ELR (cell line): Measurements from ENCODE around the gene BAZ1A.
"Not testable (repeated sequence)": the region's sequence is repeated elsewhere in the genome, so short reads cannot be mapped to it uniquely, and the experiment has no call there.

Experiments used
- DNase-seq: peaks from one replicate; pipeline ENCODE4 v3.0.0-alpha.2; 2015; ENCODE audit warnings: low read depth

Gene BAZ1A

GRCh38 chr14:34853041-34853440 lies 22.1 kb downstream of the BAZ1A start:
- no peak for DNase-seq

GRCh38 chr14:34851395-34851794 lies 23.8 kb downstream of the BAZ1A start:
- peak; percentile 64 for DNase-seq

DNA sequence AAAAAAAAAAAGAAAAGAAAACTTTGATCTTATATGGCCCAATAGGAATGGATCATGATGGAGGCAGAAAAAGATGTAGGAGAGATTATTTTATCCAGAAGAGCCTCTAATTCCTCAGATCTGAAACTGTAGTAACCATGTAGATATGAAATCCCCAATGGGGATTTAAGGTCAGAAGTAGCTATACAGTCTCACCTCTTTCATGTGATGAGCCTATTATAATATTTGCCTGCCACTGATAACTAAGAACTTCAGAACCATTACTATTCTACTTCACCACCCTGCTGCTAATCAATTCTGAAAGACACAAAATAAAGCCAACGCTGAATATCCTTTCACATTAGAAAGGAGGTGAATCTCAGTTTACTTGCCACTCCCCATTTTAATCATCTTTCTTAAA lies 29.3 kb downstream of the BAZ1A start:
- DNase-seq, result no peak

DNA sequence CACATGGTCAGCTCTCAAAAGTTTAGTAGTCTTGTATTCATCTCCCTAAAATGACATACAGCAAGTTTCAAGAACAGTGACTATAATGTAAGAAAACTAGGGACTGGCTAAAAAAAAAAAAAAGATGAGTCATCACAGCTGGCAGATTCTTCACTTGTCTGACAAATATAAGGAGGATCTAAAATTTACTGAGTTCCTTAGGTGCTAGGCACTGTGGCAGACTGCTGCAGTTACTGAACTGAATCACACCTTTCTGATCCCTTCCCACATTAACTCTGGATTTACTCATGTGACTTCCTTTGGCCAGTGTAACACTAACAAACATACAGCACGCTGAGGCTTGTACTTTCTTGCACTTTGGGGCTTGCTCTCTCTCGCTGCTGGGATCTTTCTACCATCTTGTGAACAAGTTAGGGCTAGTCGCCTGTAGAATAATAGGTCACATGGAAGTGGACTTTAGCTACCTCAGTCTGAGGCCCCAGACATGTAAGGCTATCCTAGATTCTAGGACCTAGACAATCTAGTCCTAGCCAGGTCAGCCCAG lies 32.1 kb downstream of the BAZ1A start:
- DNase-seq, result peak; percentile 67

- no peak for DNase-seq
Measured at GRCh38 chr14:34837801-34838322, 37.3 kb downstream of the BAZ1A start.

GRCh38 chr14:34835312-34835711 lies 39.8 kb downstream of the BAZ1A start:
- DNase-seq, result no peak

DNA sequence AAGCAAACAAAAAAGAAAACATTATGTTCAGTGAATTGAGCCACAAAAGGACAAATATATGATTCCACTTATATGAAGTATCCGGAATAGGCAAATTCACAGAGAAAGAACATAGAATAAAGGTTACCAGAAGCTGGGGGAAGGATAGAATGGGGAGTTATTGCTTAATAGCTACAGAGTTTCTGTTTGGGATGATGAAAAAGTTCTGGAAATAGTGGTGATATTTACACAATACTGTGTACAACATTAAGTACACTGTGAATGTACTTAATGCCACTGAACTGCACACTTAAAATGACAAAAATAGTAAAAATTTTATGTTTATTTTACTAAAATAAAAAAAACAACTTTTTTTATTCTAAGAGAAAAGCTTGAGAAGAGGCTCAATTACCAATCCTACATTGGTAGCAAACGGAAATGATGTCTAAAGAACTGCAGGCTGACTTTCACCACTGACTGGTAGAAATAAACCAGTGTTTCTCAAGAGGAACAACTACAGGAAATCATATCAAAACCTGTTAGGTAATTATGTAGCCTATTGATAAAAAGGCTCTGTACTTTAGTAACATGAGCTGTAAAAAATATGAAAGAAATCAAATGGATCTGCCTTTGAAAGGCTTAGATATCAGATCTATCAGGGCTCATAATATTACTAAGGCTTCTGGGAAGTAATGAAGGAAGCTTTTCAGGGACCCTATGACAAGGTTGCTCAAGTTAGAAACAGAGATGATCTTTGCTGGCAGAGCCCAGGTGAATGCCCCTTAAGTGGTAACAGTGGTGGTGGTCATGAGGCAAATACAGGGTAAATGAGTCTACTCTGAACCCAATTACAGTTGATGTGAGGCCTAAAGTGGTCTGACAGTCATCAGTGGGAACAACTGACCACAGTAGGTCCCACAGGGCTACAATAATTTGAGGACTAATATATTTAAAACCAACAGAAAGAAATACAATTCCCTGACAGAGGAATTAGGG lies 41.3 kb downstream of the BAZ1A start:
- no peak for DNase-seq

- DNase-seq, result peak; percentile 71
Measured at GRCh38 chr14:34826661-34827060, 48.5 kb downstream of the BAZ1A start.

- DNase-seq, result no peak
Measured at GRCh38 chr14:34824826-34825225, 50.3 kb downstream of the BAZ1A start.

DNA sequence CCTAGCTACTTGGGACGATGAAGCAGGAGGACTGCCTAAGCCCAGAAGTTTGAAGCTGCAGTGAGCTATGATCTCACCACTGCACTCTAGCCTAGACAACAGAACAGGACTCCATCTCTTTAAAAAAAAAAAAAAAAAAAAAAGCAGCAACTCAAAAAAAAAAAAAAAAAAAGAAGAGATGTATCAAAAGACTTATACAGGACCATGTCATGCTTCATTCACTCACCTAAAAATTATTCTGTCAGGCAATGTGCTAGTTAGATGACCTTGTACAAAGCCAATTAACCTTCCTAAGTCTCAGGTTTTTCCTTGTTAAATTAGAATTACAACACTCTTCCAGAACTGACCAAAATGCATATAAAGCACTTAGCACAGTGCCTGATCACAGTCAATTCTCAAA lies 50.9 kb downstream of the BAZ1A start:
- no peak for DNase-seq

DNA sequence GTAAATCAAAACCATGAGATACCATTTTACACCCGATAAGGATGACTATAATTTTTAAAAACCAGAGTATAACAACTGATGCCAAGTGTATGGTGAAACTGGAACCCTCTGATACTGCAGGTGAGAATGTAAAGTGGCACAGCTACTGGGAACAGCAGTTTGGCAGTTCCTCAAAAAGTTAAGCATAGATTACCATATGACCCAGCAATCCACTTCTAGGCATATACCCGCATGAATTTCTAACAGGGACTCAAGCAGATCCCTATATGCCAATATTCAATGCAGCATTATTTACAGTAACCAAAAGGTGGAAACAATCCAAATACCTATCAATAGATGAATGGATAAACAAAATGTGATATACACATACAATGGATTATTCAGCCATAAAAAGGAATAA lies 57.4 kb downstream of the BAZ1A start:
- no peak for DNase-seq

- DNase-seq, result no peak
Measured at GRCh38 chr14:34810028-34810427, 65.1 kb downstream of the BAZ1A start.

- no peak for DNase-seq
Measured at GRCh38 chr14:34806257-34806656, 68.9 kb downstream of the BAZ1A start.

- DNase-seq, result no peak
Measured at GRCh38 chr14:34804933-34805332, 70.2 kb downstream of the BAZ1A start.

DNA sequence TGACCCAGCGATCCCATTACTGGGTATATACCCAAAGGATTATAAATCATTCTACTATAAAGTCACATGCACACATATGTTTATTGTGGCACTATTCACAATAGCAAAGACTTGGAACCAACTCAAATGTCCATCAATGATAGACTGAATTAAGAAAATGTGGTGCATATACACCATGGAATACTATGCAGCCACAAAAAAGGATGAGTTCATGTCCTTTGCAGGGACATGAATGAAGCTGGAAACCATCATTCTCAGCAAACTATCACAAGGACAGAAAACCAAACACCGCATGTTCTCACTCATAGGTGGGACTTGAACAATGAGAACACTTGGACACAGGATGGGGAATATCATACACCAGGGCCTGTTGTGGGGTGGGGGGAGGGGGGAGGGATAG lies 76.3 kb downstream of the BAZ1A start:
- not testable (repeated sequence) for DNase-seq

DNA sequence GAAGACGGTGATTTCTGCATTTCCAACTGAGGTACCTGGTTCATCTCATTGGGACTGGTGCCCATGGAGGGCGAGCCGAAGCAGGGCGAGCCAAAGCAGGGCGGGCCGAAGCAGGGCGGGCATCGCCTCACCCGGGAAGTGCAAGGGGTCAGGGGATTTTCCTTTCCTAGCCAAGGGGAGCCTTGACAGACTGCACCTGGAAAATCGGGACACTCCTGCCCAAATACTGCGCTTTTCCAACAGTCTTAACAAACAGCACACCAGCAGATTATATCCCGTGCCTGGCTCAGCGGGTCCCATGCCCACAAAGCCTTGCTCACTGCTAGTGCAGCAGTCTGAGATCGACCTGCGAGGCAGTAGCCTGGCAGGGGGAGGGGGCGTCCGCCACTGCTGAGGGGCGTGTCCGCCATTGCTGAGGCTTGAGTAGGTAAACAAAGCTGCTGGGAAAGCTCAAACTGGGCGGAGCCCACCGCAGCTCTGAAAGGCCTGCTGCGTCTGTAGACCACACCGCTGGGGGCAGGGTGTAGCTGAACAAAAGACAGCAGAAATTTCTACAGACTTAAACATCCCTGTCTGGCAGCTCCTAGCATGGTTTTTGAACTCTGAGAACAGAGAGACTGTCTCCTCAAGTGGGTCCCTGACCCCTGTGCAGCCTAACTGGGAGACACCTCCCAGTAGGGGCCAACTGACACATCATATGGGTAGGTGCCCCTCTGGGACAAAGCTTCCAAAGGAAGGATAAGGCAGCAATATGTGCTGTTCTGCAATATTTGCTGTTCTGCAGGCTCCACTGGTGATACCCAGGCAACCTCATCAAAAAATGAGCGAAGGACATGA lies 77.2 kb downstream of the BAZ1A start:
- DNase-seq, result no peak

- DNase-seq, result no peak
Measured at GRCh38 chr14:34796902-34797301, 78.3 kb downstream of the BAZ1A start.

DNA sequence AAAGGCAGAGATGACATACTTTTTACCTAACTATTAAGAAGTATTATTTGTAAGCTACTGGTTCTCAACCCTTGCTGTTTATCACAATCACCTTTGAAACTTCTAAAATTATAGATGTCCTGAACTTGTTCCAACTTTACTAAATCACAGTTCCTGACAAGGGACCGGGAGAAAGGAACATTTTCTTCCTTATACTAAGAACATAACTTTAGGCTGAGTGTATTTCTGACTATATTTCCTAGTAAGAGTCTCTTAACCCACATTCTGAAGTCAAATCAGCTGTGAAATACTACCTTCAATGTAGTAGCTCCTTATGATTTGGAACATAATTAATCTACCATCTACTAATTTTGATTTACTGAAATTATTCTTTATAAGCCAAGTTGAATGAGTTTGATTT lies 80.2 kb downstream of the BAZ1A start:
- no peak for DNase-seq

DNA sequence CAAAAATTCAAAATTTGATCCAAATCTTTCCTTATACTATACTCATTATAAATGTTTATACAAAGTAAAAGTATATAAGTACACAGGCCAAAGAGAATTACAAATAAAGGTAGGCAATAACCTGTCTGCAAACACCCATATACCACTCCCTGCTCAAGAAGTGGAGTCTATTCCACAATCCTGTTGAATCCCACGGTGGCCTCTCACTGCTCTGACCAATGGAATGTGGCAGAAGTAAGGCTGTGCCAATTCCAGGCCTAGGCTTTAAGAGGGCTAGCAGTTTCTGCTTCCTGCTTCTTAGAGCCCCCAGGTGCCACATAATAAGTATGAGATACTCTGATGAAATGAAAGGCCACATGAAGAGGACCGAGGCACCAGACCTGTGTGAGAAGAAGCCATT lies 80.9 kb downstream of the BAZ1A start:
- no peak for DNase-seq

DNA sequence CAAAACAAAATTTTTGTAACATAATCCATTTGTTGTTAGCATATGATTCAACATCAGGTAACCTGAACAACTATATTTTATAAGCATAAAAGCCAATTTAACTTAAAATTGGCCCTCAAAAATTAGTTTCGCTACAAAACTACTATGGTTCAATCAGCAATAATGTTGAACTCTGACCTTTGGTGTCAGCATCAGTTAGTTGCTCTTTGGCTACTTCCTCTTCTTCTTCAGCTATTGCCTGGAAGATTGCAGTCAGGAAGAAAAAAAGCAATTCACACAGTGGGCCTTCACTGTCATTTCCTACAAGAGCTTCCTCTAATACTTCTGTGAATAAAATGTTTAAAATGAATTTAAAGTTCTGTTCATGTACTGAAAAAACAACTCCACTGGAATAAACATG lies 82.6 kb downstream of the BAZ1A start:
- DNase-seq, result no peak

DNA sequence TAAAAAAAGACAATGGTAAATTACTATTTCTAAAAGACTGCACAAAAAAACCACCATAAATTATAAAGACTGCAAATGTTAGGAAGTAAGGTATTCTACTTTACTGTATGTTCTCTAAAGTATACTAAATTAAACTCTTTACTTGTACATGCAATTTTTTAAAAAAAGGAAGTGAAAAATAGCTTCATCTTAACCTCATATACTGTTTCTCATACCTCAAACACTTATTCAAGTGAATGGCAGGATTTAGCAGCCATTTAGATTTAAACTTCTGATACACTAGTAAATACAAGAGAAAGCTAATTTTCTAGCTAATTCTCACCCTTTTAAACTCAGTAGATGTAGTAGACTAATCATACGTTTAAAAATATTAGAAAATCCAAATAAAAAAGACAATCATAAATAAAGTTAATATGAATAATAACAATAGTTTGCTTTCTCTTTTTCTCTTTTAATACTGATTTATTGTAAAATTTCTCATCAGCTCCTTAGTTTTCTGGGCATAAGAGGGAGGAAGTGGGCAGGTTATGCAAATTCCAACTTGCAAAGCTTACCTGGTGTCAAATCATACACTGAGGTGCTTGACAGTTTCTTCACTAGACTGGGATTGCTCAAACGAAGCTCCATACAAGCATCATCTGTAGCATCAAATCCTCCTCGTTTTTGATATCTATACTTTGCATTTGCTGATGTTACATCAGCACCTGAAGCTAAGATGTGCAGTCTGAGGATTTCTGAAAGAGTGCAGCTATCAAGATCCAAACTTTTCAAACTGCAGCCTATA lies 89.7 kb downstream of the BAZ1A start:
- no peak for DNase-seq

GRCh38 chr14:34782031-34782430 lies 93.1 kb downstream of the BAZ1A start:
- DNase-seq, result peak; percentile 48
